SH-SY5Y (cell line): ENCODE results near the gene PTRH1.

Experiments
- GATA2 ChIP-seq: IDR thresholded peaks from 2 replicates; pipeline ENCODE4 v1.6.1; 2011; ENCODE audit warnings: mild to moderate bottlenecking, low read depth, low read length
- GATA3 ChIP-seq: IDR thresholded peaks from 2 replicates; pipeline ENCODE4 v1.6.1; 2011; ENCODE audit warnings: low read depth, mild to moderate bottlenecking, low read length, moderate library complexity

DNA sequence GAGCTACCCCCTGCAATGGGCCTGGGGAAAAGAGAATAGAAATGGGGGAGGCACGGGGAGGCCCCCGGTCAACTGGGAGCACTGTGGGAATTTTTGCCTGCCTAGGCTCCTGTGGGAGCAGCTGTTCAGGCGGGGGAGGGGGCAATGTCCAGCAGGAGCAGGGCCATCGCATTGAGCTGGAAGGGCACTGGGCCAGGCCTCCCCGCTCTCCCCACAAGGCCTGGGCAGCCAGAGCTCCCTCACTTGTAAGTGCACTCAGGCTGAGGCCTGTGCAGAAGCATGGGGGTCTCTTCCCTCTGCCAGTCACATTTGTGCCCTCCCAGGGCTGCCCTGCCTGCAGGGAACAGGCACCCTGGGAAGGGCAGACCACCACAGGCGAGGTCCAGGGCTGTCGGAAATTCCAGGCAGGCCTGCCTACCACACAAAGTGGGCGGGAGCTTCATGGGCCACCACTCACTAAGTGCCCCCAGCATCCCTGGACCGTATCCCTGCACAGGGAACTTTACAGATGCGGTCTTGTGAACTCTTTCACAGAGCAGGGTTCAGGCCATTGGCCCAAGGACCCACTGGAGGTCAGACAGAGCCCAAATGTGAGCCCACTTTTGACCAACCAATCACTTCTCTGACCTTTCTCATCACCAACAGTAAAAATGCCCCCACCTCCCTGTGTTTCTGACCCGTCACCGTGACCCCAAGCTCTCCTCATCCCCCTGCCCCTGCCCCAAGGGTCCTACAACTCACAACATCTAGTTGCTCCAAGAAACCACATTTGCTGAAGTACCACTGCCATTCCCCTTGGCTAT, 9.7 kb downstream of the PTRH1 start:
- TF ChIP-seq GATA3 (no peak), GATA2 (no peak)
